Endodermal cell (in vitro differentiated cells): ENCODE data around the gene KCP. TPM values are rescaled to one million over a fixed set of nuclear protein-coding genes. Genes with fewer than 3 reads are reported as not detected.

Source experiments
- DNase-seq: peaks from one replicate; pipeline ENCODE4 v3.0.0-alpha.2; 2017
- H3K27ac ChIP-seq: 2 replicates; pipeline ENCODE4 v1.5.1; 2013; ENCODE audit warnings: mild to moderate bottlenecking, low read depth, low read length, moderate library complexity
- H3K27me3 ChIP-seq: 2 replicates; pipeline ENCODE4 v1.6.1; 2013; ENCODE audit warnings: mild to moderate bottlenecking, low read length, moderate library complexity; ENCODE audit not compliant: insufficient read depth, control insufficient read depth, poor library complexity, severe bottlenecking
- H3K36me3 ChIP-seq: 2 replicates; pipeline ENCODE4 v1.7.0; 2013; ENCODE audit warnings: mild to moderate bottlenecking, low read length, moderate library complexity; ENCODE audit not compliant: control insufficient read depth, insufficient read depth
- H3K4me1 ChIP-seq: one replicate; pipeline ENCODE4 v1.7.0; 2013; ENCODE audit warnings: low read length; ENCODE audit not compliant: control insufficient read depth, insufficient read depth
- H3K4me3 ChIP-seq: 2 replicates; pipeline ENCODE4 v1.5.1; 2013; ENCODE audit warnings: mild to moderate bottlenecking, low read length, moderate library complexity
- H3K9ac ChIP-seq: 2 replicates; pipeline ENCODE4 v1.6.1; 2013; ENCODE audit warnings: mild to moderate bottlenecking, low read length, moderate library complexity; ENCODE audit not compliant: poor library complexity, severe bottlenecking; ENCODE audit errors: extremely low read depth
- H3K9me3 ChIP-seq: 2 replicates; pipeline ENCODE4 v1.6.1; 2013; ENCODE audit warnings: mild to moderate bottlenecking, low read length, moderate library complexity; ENCODE audit not compliant: control insufficient read depth
- H3K27ac Mint-ChIP-seq: 2 replicates; pipeline ENCODE4 v1.8.0; 2020; ENCODE audit warnings: mixed read lengths
- H3K27me3 Mint-ChIP-seq: 2 replicates; pipeline ENCODE4 v1.8.0; 2021; ENCODE audit warnings: mild to moderate bottlenecking, mixed read lengths; ENCODE audit not compliant: insufficient read depth
- H3K36me3 Mint-ChIP-seq: 2 replicates; pipeline ENCODE4 v1.8.0; 2020; ENCODE audit warnings: low read depth, mixed read lengths
- H3K4me1 Mint-ChIP-seq: 2 replicates; pipeline ENCODE4 v1.8.0; 2020; ENCODE audit warnings: mixed read lengths
- H3K4me3 Mint-ChIP-seq: 2 replicates; pipeline ENCODE4 v1.8.0; 2020; ENCODE audit warnings: mild to moderate bottlenecking, moderate library complexity, mixed read lengths
- H3K9me3 Mint-ChIP-seq: 2 replicates; pipeline ENCODE4 v1.8.0; 2020; ENCODE audit warnings: mild to moderate bottlenecking, mixed read lengths
- CTCF ChIP-seq: fragments of 200-600 bp; sonication (generic); conservative IDR thresholded peaks from 2 replicates; pipeline ENCODE4 v1.5.0; 2021; ENCODE audit warnings: antibody characterized with exemption, mild to moderate bottlenecking
- WGBS, 2 experiments: methylation state at CpG; one replicate each; pipeline versions ENCODE4 v1.1.5 to v1.1.7; 2013; ENCODE audit warnings: missing lambda C conversion rate in 2 of 2, mixed read lengths in 1 of 2; ENCODE audit not compliant: insufficient coverage in 1 of 2, insufficient read length in 1 of 2; 5-methylcytosine and 5-hydroxymethylcytosine counted together
- total RNA-seq, 2 donors: library from RNA; stranded (reverse); fragmentation: NEBNext Ultra II Directional in 1 of 2; extraction: Animal tissue kit (Norgen Biotek cat#: 25700) in 1 of 2; gene quantifications; 2 replicates in 1 of 2; 3 replicates in 1 of 2; pipeline ENCODE4 v1.2.1, GENCODE V29; 2021

KCP gene
- total RNA-seq, 2 donors from 2014 or later, result 21.1 to 33.3 TPM

- no peak overlapping the region for H3K4me3 Mint-ChIP-seq
- Histone ChIP-seq H3K9ac (no peak overlapping the region), H3K27me3 (peaks cover 11% of the 10 kb centered on the region), H3K9me3 (no peaks in the 10 kb centered on the region), H3K4me1 (no peaks in the 10 kb centered on the region), H3K36me3 (no peaks in the 10 kb centered on the region), H3K27ac (peak overlapping the region; percentile 22), H3K4me3 (no peak overlapping the region)
- TF ChIP-seq CTCF, result no peak
- H3K27me3 Mint-ChIP-seq, result peaks cover 41% of the 10 kb centered on the region
- no peak overlapping the region for H3K27ac Mint-ChIP-seq
- no peaks in the 10 kb centered on the region for H3K9me3 Mint-ChIP-seq
- DNase-seq, result peak; percentile 80
- H3K36me3 Mint-ChIP-seq, result no peaks in the 10 kb centered on the region
- 57 to 71% methylated on average over 15 to 17 of the region's 17 CpGs for WGBS, 2 experiments
- peaks cover 16% of the 10 kb centered on the region for H3K4me1 Mint-ChIP-seq
Measured at GRCh38 chr7:128827248-128827958, 83.1 kb downstream of the KCP start.

GRCh38 chr7:128826916-128827247 is 83.6 kb downstream of the KCP start:
- no peak for DNase-seq
- H3K9me3 ChIP-seq, result no peaks in the 10 kb centered on the region
- Mint-ChIP-seq H3K4me1 (peaks cover 14% of the 10 kb centered on the region), H3K4me3 (no peak overlapping the region), H3K27ac (no peak overlapping the region), H3K27me3 (peaks cover 39% of the 10 kb centered on the region), H3K36me3 (no peaks in the 10 kb centered on the region), H3K9me3 (no peaks in the 10 kb centered on the region)
- H3K4me3 ChIP-seq, result no peak overlapping the region
- no peak overlapping the region for H3K27ac ChIP-seq
- no peak for TF ChIP-seq CTCF
- 83% methylated on average over 1 of the region's 1 CpG; no CpG with 5 or more reads in 1 of the 2 experiments for WGBS, 2 experiments
- H3K36me3 ChIP-seq, result no peaks in the 10 kb centered on the region
- H3K9ac ChIP-seq, result no peak overlapping the region
- no peaks in the 10 kb centered on the region for H3K4me1 ChIP-seq
- H3K27me3 ChIP-seq, result peaks cover 11% of the 10 kb centered on the region

Other genes with a start within 250 kb of the KCP start
- gene GARIN1A, start 238.4 kb downstream of the KCP start, total RNA-seq, result under 1 TPM; 0.15 to 0.64 TPM
- gene CALU, start 171.3 kb downstream of the KCP start, total RNA-seq, result 100 to 1,000 TPM; 160 to 186 TPM
- not detected for gene OPN1SW, start 134.9 kb downstream of the KCP start, total RNA-seq
- gene CCDC136, start 118.7 kb downstream of the KCP start, total RNA-seq, result 10 to 100 TPM; 46.0 to 51.2 TPM
- gene FLNC, start 80.3 kb downstream of the KCP start, total RNA-seq, result 10 to 100 TPM in 1 of 2 donors, 1 to 10 TPM in 1; 6.6 to 11.5 TPM
- 100 to 1,000 TPM; 122 to 157 TPM for gene ATP6V1F, start 47.9 kb downstream of the KCP start, total RNA-seq
- under 1 TPM; 0.31 to 0.53 TPM for gene IRF5, start 27.2 kb upstream of the KCP start, total RNA-seq
- gene TNPO3, start 144.4 kb upstream of the KCP start, total RNA-seq, result 10 to 100 TPM; 68.0 to 73.1 TPM
- gene TSPAN33, start 234.0 kb upstream of the KCP start, total RNA-seq, result 10 to 100 TPM; 33.2 to 35.6 TPM